ENCODE measurements around the gene OPRM1.

GRCh38 chr6:154165478-154165877 lies 126.4 kb downstream of the OPRM1 start:
- TF ChIP-seq CTCF (IDR thresholded peaks at IDR 0.05; ENCODE audit: low read depth, low read length, poor library complexity, severe bottlenecking) (no peak), EZH2phosphoT487 (IDR thresholded peaks at IDR 0.05; ENCODE audit: borderline replicate concordance, low read length) (no peak)
